Placental pericyte (primary cell): ENCODE data around the gene VSX2. TPM values are rescaled to one million over a fixed set of nuclear protein-coding genes. Genes with fewer than 3 reads are reported as not detected.

Source experiments
- small RNA-seq: library from RNA; depleted of rRNA; stranded (forward); fragments of <200 nt; gene quantifications from one replicate; pipeline ENCODE3, GENCODE V24; 2012; ENCODE audit warnings: low replicate concordance
- total RNA-seq: library from RNA; depleted of rRNA; stranded (reverse); fragments of >200 nt; gene quantifications from 2 replicates; pipeline ENCODE4 v1.2.3, GENCODE V29; 2012

VSX2 gene
- total RNA-seq, result not detected in 2 replicates

DNA sequence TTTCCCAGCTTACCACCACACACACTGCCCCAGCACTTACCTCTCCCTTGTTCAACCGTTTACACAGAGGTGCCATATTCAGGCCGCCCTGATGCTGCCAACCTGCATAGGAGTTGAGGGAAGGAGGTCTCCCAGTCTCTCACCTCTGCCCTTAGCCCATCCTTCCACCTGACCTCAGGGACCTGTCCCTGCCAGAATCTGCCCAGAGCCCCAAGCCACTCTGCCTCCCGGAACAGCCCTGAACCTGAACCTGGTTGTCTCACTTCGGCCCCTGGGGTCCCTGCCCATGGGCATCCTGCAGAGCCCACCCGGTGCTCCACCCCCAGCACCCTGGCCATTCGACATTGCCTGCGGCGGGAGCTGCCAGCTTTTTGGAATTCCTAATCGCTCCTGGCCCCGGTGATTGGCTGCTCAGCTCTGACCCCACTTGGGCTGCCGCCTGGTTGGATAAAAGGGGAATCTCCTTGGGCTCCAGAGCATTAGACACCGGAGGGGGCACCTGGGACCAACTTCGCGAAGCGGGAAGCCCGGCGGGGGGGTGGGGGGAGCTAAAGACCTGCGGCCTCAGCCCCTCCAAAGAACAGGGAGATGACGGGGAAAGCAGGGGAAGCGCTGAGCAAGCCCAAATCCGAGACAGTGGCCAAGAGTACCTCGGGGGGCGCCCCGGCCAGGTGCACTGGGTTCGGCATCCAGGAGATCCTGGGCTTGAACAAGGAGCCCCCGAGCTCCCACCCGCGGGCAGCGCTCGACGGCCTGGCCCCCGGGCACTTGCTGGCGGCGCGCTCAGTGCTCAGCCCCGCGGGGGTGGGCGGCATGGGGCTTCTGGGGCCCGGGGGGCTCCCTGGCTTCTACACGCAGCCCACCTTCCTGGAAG is at the start of gene VSX2:
TSS of gene VSX2 (plus strand) at position 476 of the 874 bp plus-strand sequence. CDS start at position 589, 113 bp downstream.

DNA sequence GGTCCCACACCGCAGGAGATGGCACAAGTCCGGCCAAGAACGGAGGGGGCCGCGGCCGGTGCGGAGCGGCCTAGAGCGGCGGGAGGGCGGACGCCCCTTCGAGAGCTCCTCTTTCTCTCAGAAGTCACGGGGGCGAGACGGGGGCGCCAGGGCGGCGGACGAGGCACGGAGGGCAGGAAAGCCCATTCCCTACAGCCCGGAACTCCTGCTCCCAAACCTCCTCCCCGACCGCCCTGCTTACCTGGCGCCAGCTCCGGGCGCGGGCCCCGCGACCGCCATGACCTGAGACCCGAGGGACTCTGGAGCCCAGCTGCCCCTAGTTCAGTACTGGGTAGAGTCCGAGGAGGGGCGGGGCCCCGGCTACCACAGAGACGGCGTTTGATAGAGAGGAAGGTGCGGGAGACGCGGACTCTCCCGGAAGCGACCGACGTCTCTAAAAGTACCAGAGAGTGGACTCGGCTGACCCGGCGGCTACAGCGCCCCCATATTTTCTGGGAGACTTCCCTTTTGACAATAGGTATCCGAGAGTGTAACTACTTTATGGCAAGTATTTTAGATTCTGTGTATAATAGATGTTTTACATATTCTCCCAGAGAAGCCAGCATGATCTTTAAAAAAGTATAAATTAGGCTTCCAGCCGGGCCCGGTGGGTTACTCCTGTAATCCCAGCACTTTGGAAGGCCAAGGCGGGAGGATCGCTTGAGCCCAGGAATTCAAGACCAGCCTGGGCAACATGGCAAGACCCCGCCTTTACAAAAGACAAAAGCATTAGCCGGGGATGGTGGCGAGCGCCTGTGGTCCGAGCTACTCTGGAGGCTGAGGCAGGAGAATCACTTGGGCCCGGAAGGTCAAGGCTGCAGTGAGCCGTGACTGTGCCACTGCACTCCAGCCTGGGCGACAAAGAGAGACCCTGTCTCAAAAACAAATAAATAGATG is 63.7 kb downstream of the VSX2 start, which contains the start of gene ABCD4:
TSS of gene ABCD4 (minus strand) at position 301 of the 936 bp plus-strand sequence. CDS start at position 279, 22 bp downstream.

Small RNAs within 50 kb of the gene (small RNA-seq; reads per million reads assigned to genes)
- not detected for gene AC006349.1

Other genes starting within 250 kb of the VSX2 start
- gene ENTPD5, start 220.2 kb upstream of the VSX2 start, total RNA-seq, result 12.7 and 13.5 TPM in 2 replicates
- gene BBOF1, start 220.1 kb upstream of the VSX2 start, total RNA-seq, result 5.9 and 8.5 TPM in 2 replicates
- 12.7 and 92.1 TPM in 2 replicates for gene ALDH6A1, start 155.0 kb upstream of the VSX2 start, total RNA-seq
- 11.3 and 13.1 TPM in 2 replicates for gene LIN52, start 154.5 kb upstream of the VSX2 start, total RNA-seq
- 33.2 and 33.7 TPM in 2 replicates for gene ABCD4, start 63.5 kb downstream of the VSX2 start, total RNA-seq
- not detected in 2 replicates for gene VRTN, start 109.0 kb downstream of the VSX2 start, total RNA-seq
- not detected in 2 replicates for gene SYNDIG1L, start 186.8 kb downstream of the VSX2 start, total RNA-seq